Natural killer cell treated with Interleukin-12 subunit alpha and Interleukin-12 subunit beta and Interleukin-15 and Interleukin-18, amount 100 ng/mL, for 72 hours (primary cell): ENCODE results near the gene RGS1. TPM values are rescaled to one million over a fixed set of nuclear protein-coding genes. Genes with fewer than 3 reads are reported as not detected.

Source experiments
- ATAC-seq, 2 donors: fragments of 150-1000 bp; cut with Tn5 transposase in 1 of 2; sonication (Bioruptor Pico), chemical (Tn5 transposase) in 1 of 2; 2 replicates each; pipeline ENCODE4 v1.10.0; 2021
- DNase-seq: peaks from one replicate; pipeline ENCODE4 v3.0.0; 2022; ENCODE audit warnings: low spot score
- H3K27ac Mint-ChIP-seq, 2 donors: 1 replicate in 1 of 2; 2 replicates in 1 of 2; pipeline ENCODE4 v1.8.0; 2022; ENCODE audit warnings: mixed read lengths in 2 of 2, mild to moderate bottlenecking in 1 of 2, moderate library complexity in 1 of 2
- H3K27me3 Mint-ChIP-seq, 2 donors: 1 replicate in 1 of 2; 2 replicates in 1 of 2; pipeline ENCODE4 v1.8.0; 2022; ENCODE audit warnings: mixed read lengths in 2 of 2
- H3K36me3 Mint-ChIP-seq: one replicate; pipeline ENCODE4 v1.8.0; 2022; ENCODE audit warnings: mixed read lengths
- H3K4me1 Mint-ChIP-seq, 2 donors: 1 replicate in 1 of 2; 2 replicates in 1 of 2; pipeline ENCODE4 v1.8.0; 2022; ENCODE audit warnings: low read depth in 2 of 2, mixed read lengths in 2 of 2, mild to moderate bottlenecking in 1 of 2
- H3K4me3 Mint-ChIP-seq: one replicate; pipeline ENCODE4 v1.8.0; 2022; ENCODE audit warnings: mixed read lengths
- H3K9me3 Mint-ChIP-seq: 2 replicates; pipeline ENCODE4 v1.8.0; 2022; ENCODE audit warnings: mixed read lengths
- total RNA-seq, 2 donors: library from RNA; stranded (reverse); gene quantifications; one replicate each; pipeline ENCODE4 v1.2.3, GENCODE V29; 2022

RGS1 gene
- total RNA-seq, 2 donors from 2014 or later, result 67.6 to 143 TPM

DNA sequence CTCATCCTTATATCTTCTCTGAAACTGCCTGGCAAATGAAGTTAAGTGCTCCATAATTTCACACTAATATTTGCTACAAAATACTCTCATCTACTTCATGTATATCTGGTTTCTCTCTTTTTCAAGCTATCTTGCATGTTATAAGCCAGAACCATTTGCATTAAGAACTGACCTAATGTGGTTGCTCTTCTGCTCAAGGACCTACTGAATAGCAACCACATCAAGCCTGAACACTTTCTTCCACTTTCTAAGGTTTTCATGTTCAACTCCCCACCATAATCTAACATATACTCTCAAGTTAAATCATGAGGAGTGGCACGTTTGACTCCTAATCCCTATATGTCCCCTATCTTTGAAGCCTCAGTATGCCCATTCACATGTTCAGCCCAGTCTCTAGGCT is 27.2 kb downstream of the RGS1 start:
- Mint-ChIP-seq H3K4me1 (peaks cover 60 to 72% of the 10 kb centered on the region in 2 donors), H3K4me3 (peak overlapping the region; percentile 3), H3K27ac (peak overlapping the region; percentile 20 to 23), H3K27me3 (no peaks in the 10 kb centered on the region), H3K9me3 (no peaks in the 10 kb centered on the region), H3K36me3 (no peaks in the 10 kb centered on the region)
- ATAC-seq (no peak), DNase-seq (no peak)

DNA sequence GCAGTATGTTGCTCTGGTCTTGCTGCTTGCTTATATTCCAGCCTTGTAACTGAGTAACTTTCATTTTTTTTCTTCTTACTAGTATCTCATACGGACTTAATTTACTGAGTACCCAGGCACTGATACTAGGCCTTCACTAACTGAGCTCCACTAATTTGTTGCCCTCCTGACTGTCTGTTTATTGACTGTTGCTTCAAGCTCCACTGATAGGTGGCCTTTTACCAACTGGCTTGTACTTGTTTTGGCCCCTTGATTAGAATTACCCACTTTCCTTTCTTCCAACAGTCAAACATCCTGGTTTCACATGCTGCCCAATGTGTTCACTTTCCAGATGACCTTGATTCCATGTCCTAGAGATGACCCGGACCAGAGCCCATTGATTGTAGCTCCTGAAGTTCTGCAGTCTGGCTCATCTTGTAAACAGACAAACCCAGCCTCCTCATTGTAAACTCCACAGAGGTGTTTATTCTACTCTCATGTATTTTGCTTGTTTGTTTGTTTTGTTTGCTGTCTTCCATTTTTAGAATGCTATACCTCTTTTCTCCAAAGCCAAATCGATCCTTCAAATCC is 27.7 kb downstream of the RGS1 start:
- Mint-ChIP-seq H3K4me1 (peaks cover 60 to 72% of the 10 kb centered on the region in 2 donors), H3K36me3 (no peaks in the 10 kb centered on the region), H3K27me3 (no peaks in the 10 kb centered on the region), H3K9me3 (no peaks in the 10 kb centered on the region), H3K27ac (peak overlapping the region; percentile 20 to 23), H3K4me3 (peak overlapping the region; percentile 3)
- no peak for ATAC-seq
- DNase-seq, result no peak

DNA sequence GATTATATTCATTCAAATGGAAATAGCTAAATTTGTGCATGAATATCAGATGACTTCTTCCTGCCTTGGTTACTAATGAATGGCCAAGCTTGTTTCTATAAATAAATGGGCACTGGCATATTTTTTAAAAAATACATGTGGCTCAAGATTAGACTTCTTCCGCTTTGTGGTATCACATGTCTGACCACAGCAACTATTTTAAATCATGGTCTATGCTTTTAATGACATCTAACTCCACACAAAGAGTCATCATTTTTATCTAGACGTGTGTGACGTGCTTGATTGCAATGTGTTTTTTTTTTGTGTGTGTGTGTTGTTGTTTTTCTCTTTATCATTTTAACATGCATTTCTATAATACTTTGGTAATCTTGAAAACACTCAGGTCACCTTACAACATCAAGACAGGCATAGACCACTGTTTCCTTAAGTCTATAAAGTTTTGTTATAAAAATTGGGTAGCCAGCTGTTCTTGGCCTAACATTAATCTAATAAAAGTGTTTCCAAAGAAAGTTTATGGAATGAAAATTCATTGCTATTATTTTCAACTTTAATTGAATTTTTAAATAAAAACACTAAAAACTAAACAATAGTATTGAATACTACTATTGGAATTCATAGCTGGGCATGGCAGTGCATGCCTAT is 29.5 kb downstream of the RGS1 start:
- H3K27me3 Mint-ChIP-seq, result no peaks in the 10 kb centered on the region
- H3K27ac Mint-ChIP-seq, result peak overlapping the region; percentile 55 to 90
- no peaks in the 10 kb centered on the region for H3K36me3 Mint-ChIP-seq
- no peak for DNase-seq
- peak in 1 of 2 donors; percentile 59 for ATAC-seq
- H3K9me3 Mint-ChIP-seq, result no peaks in the 10 kb centered on the region
- H3K4me3 Mint-ChIP-seq, result peak overlapping the region; percentile 61
- H3K4me1 Mint-ChIP-seq, result peaks cover 64 to 74% of the 10 kb centered on the region in 2 donors

DNA sequence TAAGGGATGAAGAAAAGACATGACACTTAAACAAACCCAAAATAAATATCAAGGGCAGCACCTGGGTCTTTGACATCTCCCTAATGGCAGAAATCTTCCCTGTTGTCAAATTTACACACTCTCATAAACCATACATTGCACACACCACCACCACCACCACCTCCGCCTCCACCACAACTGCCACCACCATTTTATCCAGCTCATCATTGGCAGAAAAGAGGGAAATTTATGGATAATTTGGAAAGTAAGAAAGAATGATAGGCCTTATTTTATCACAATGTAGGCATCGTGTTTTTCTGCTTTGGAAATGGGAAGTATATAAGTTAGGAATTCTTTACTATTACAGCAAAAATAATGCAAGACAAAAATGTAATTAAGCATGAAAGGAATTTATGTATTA is 33.1 kb downstream of the RGS1 start:
- Mint-ChIP-seq H3K4me1 (peaks cover 40 to 44% of the 10 kb centered on the region in 2 donors), H3K36me3 (no peaks in the 10 kb centered on the region), H3K4me3 (peak overlapping the region; percentile 64), H3K9me3 (no peaks in the 10 kb centered on the region), H3K27ac (peak overlapping the region; percentile 73 to 89), H3K27me3 (no peaks in the 10 kb centered on the region)
- DNase-seq (no peak), ATAC-seq (no peak)

DNA sequence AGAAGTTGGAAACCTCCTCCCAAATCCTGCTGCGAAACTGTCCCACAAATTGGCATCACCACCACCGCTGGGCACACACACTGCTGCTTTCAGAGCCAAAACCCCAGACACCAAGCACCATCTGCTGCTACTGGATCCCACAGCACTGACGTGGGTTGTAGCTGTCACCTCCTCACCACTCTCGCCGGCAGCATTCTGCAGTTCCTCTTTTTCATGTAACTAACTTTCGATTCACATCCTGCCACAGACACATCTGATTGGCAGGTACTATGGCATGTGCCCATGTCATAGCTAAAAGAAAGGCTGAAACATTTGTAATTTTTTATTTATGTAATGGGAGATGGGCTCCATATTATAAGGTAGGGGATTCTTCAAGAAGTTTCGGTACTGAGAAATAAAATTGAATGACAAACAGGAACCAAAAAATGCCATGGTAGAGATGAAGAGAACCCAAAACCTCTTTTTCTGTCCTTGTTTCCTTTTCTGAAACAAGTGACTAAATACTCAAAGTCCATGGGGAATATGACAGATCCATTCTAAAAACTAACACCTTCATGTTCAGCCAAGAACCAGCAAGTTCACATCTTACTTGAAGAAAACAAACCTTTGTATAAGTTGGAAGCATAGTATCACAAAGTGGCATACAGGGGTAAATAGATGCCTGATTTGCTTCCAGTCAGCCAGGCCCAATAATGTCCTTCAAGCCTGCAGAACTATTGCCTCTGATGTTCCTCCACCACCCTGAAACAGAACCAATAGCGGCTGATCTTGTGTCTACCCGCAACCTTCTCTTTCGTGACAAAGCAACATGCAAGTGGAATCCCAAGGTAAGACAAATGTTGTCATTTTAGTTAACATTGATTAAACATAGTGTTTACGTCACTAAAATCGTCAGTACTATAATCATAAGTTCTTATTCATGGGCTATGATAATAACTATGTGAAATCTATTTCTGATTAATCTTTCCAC is 33.8 kb downstream of the RGS1 start:
- H3K9me3 Mint-ChIP-seq, result no peaks in the 10 kb centered on the region
- no peaks in the 10 kb centered on the region for H3K36me3 Mint-ChIP-seq
- H3K27me3 Mint-ChIP-seq, result no peaks in the 10 kb centered on the region
- peaks cover 39 to 42% of the 10 kb centered on the region in 2 donors for H3K4me1 Mint-ChIP-seq
- ATAC-seq (peak; percentile 95 to 99), DNase-seq (peak; percentile 84)
- H3K4me3 Mint-ChIP-seq, result peak overlapping the region; percentile 64
- H3K27ac Mint-ChIP-seq, result peak overlapping the region; percentile 73 to 89

DNA sequence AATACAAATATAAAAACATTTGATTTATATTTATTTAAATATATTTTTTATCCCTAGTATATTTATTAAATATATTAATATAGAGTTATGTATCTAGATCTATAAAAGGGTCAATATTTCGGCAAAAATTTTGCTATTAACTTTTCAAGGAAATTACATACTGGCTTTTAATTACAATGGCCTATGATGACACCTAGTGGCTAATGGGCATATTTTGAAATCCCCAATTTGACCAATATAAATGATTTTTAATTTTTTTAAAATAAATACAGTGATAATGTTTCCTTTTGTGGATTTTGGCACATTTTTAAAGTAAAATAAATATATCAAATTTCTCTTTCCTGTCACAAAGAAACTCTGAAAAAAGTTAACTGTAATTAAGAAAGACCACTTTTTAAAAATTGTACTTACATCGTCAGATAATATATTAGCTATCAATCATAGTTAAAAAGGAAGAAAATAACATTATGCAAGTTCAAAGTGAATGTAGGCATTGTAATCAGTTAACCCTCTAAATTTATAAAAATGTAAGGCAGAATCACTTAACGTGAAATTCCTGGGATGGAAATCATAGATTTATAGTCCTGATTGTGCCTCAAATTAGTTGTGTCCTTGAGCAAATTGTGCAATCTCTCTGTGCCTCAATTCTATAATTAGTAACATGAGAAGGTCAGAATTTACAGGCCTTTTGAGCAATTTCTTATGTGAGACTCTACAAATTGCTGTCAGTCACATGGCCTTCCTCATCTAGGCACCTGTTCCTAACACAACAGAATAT is 34.7 kb downstream of the RGS1 start:
- Mint-ChIP-seq H3K27me3 (no peaks in the 10 kb centered on the region), H3K4me3 (no peak overlapping the region), H3K36me3 (no peaks in the 10 kb centered on the region), H3K27ac (no peak overlapping the region), H3K9me3 (no peaks in the 10 kb centered on the region), H3K4me1 (peaks cover 36% of the 10 kb centered on the region in 2 donors)
- ATAC-seq, result no peak
- no peak for DNase-seq

- no peaks in the 10 kb centered on the region for H3K36me3 Mint-ChIP-seq
- DNase-seq, result no peak
- H3K4me1 Mint-ChIP-seq, result peaks cover 0 to 3% of the 10 kb centered on the region in 2 donors
- peaks cover 0 to 4% of the 10 kb centered on the region in 2 donors for H3K27me3 Mint-ChIP-seq
- no peak overlapping the region for H3K27ac Mint-ChIP-seq
- no peak overlapping the region for H3K4me3 Mint-ChIP-seq
- H3K9me3 Mint-ChIP-seq, result no peaks in the 10 kb centered on the region
- ATAC-seq, result no peak
Measured at GRCh38 chr1:192615055-192615454, 39.5 kb downstream of the RGS1 start.

DNA sequence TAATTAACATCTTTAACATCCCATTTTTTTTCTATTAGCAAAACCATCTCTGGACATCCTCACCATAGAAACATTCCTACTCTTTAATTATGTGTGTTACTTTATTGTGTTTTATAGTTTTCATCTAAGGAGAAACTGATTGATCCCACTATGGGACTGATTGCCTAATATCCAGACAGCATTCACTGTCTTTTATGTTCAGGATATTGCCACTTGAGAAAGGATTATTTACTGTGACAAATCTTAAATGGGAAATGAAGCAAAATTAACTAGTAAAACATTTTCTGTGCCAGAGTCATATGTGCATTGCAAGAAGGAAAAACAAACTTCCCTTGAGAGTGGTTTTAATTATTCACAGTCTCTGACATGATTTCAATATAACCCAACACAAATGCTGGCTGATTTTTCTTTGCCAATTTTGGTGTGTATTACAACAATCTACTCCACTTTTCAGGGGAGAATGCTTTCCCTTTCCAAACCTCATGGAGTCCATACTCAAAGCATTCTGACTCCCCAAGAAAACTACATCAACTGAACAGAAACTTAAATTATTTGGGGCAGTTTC is 44.6 kb downstream of the RGS1 start:
- no peaks in the 10 kb centered on the region for H3K36me3 Mint-ChIP-seq
- no peak overlapping the region for H3K4me3 Mint-ChIP-seq
- H3K4me1 Mint-ChIP-seq, result no peaks in the 10 kb centered on the region
- H3K27ac Mint-ChIP-seq, result no peak overlapping the region
- peaks cover 4 to 8% of the 10 kb centered on the region in 2 donors for H3K27me3 Mint-ChIP-seq
- DNase-seq (no peak), ATAC-seq (no peak)
- no peaks in the 10 kb centered on the region for H3K9me3 Mint-ChIP-seq

DNA sequence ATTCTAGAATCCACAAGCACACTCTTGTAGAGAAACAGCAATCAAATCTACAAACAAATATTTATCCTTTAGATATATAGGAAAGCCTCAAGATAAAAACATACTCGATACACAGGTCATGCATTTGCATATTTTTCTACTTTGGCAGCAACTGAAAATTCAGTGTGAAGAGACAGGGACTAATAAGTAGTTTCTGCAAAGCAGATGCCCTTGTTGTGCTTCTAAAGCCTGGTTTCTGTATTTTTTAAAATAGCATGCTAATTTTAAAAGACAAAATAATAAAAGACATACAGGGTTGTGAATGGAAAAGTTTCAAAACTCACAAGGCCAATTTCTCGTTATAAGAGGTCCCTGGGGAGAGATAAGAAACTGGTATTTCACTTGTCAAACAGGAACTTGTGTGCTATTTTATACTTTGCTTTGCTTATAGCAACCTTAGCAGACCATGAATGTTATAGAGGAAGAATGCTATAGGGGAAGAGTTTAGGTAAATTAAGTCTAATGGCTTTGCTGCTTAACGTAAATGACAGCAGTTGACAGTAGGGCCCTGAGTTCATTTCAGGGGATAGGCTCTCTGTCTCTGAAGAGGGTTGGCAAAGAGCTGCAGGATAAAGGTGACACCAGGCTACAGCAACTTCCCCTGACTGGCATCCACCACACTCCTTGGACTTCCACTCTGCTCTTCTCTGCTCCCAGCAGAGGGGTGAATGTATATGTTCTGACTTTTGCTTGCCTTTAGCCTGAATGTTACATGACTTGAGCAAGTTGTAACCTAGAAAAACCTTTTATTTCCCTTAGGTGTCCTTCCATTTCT is 51.0 kb downstream of the RGS1 start:
- no peak for ATAC-seq
- Mint-ChIP-seq H3K27ac (no peak overlapping the region), H3K36me3 (no peaks in the 10 kb centered on the region), H3K4me1 (no peaks in the 10 kb centered on the region), H3K9me3 (no peaks in the 10 kb centered on the region), H3K27me3 (peaks cover 8 to 12% of the 10 kb centered on the region in 2 donors), H3K4me3 (no peak overlapping the region)
- no peak for DNase-seq

GRCh38 chr1:192627901-192628300 is 52.3 kb downstream of the RGS1 start:
- ATAC-seq (no peak), DNase-seq (no peak)
- no peaks in the 10 kb centered on the region for H3K9me3 Mint-ChIP-seq
- no peaks in the 10 kb centered on the region for H3K36me3 Mint-ChIP-seq
- no peak overlapping the region for H3K27ac Mint-ChIP-seq
- no peak overlapping the region for H3K4me3 Mint-ChIP-seq
- peaks cover 6 to 13% of the 10 kb centered on the region in 2 donors for H3K27me3 Mint-ChIP-seq
- H3K4me1 Mint-ChIP-seq, result no peaks in the 10 kb centered on the region

DNA sequence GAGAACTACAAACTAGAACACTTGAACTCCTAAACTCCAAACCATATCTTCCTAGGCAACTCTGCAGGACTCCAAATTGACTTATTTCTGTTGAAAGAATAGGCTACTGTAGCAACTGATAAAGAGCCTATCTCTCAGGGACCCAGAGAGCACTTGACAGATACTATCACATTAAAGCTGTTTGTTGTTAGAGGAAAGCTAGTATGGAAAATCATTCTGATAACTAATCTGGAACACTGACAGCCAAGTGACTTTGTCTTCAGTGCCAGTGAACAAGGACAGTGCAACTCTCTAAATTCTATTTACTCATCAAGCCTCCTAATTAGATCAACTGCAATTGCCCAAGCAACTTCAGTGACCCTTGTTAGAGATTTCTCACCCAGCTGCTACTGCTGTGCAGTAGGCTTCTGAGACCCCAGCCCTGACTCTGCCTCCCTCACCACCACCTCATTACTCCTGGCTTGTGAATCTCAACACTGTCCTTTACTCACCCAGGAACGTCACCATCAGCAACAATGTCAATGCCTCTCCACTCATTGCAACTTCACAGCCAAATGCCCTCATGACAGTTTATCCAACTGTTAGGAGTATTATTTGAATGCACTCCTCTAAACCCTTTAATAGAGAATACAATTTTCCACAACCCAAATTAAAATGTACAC is 53.0 kb downstream of the RGS1 start:
- no peak for ATAC-seq
- no peaks in the 10 kb centered on the region for H3K9me3 Mint-ChIP-seq
- DNase-seq, result no peak
- H3K27me3 Mint-ChIP-seq, result peaks cover 7 to 13% of the 10 kb centered on the region in 2 donors
- H3K27ac Mint-ChIP-seq, result no peak overlapping the region
- H3K4me3 Mint-ChIP-seq, result no peak overlapping the region
- no peaks in the 10 kb centered on the region for H3K4me1 Mint-ChIP-seq
- H3K36me3 Mint-ChIP-seq, result no peaks in the 10 kb centered on the region

GRCh38 chr1:192629612-192630011 is 54.0 kb downstream of the RGS1 start:
- no peak for DNase-seq
- peaks cover 5 to 13% of the 10 kb centered on the region in 2 donors for H3K27me3 Mint-ChIP-seq
- H3K36me3 Mint-ChIP-seq, result no peaks in the 10 kb centered on the region
- H3K27ac Mint-ChIP-seq, result no peak overlapping the region
- H3K4me3 Mint-ChIP-seq, result no peak overlapping the region
- ATAC-seq, result no peak
- no peaks in the 10 kb centered on the region for H3K9me3 Mint-ChIP-seq
- no peaks in the 10 kb centered on the region for H3K4me1 Mint-ChIP-seq
